ENCODE measurements around the gene TCF12. TPM values are rescaled to one million over a fixed set of nuclear protein-coding genes. Genes with fewer than 3 reads are reported as not detected.

The TCF12 gene
- total RNA-seq, 1 experiment from 2014 or later = 76.7 TPM

- H3K27ac Mint-ChIP-seq = no peak overlapping the region; a peak in 1 of 7 replicates
- H4K8ac ChIP-seq (replicated peaks; ENCODE audit: insufficient read length, low read depth, low read length) = no peak overlapping the region
- WGBS (ENCODE audit: extremely low coverage, insufficient read length, low lambda C conversion rate) = no CpG with 5 or more reads among the region's 3 CpGs
These were observed 254.5 kb downstream of the TCF12 start for GRCh38 chr15:57172925-57173324.

More at GRCh38 chr15:57172925-57173324, 254.5 kb downstream of the TCF12 start:
- TF ChIP-seq CTCF (conservative IDR thresholded peaks at IDR 0.05) = no peak
- Histone ChIP-seq H2AK5ac (ENCODE audit: insufficient read length, low read length) (no peak overlapping the region), H3K23me2 (ENCODE audit: insufficient read length, low read depth, low read length, poor library complexity, severe bottlenecking) (no peaks in the 10 kb centered on the region), H2BK15ac (ENCODE audit: low read depth, low read length) (no peak overlapping the region), H3K4me1 (ENCODE audit: insufficient read depth, low read length) (no peaks in the 10 kb centered on the region), H2BK12ac (ENCODE audit: insufficient read length, low read depth, low read length) (no peak overlapping the region), H3K27ac (ENCODE audit: insufficient read length, low read depth, low read length) (no peak overlapping the region), H3K4me2 (ENCODE audit: insufficient read depth, insufficient read length, low read length) (no peak overlapping the region), H3K9me3 (ENCODE audit: control insufficient read depth, low read depth, low read length) (no peaks in the 10 kb centered on the region), H3K4ac (ENCODE audit: low read depth, low read length) (no peak overlapping the region), H3K79me2 (ENCODE audit: insufficient read depth, low read length) (no peaks in the 10 kb centered on the region), H2BK120ac (ENCODE audit: low read depth, low read length, poor library complexity, severe bottlenecking) (no peak overlapping the region), H3K18ac (ENCODE audit: insufficient read length, low read depth, low read length) (no peak overlapping the region), H2BK20ac (ENCODE audit: low read depth, low read length, poor library complexity, severe bottlenecking) (no peak overlapping the region), H2BK5ac (ENCODE audit: insufficient read length, low read length) (no peak overlapping the region), H3K9ac (ENCODE audit: extremely low read depth, insufficient read length, low read length) (no peak overlapping the region), H3T11ph (ENCODE audit: low read length) (no peak overlapping the region), H4K91ac (ENCODE audit: insufficient read length, low read depth, low read length) (no peak overlapping the region), H3K27me3 (ENCODE audit: insufficient read depth, low read length) (no peaks in the 10 kb centered on the region), H3K79me1 (ENCODE audit: insufficient read depth, low read depth, low read length, poor library complexity, severe bottlenecking) (no peaks in the 10 kb centered on the region), H4K20me1 (ENCODE audit: control insufficient read depth, insufficient read depth, insufficient read length) (no peaks in the 10 kb centered on the region), H3K23ac (ENCODE audit: insufficient read length, low read depth, low read length) (no peak overlapping the region), H3K56ac (ENCODE audit: insufficient read length, low read depth, low read length) (no peak overlapping the region), H2AFZ (ENCODE audit: low read length) (no peak overlapping the region), H3K14ac (ENCODE audit: insufficient read depth, low read length) (no peak overlapping the region), H4K5ac (ENCODE audit: insufficient read length, low read depth, low read length) (no peak overlapping the region)
- no peak for DNase-seq
- Mint-ChIP-seq H3K4me1 (peaks cover 0 to 7% of the 10 kb centered on the region in 2 experiments; a peak in 1 of 4 replicates), H3K9me3 (no peaks in the 10 kb centered on the region), H3K4me3 (no peak overlapping the region), H3K36me3 (ENCODE audit: insufficient read depth in 1 of 3, low read depth in 3 of 3) (peaks cover 0 to 14% (median 0%) of the 10 kb centered on the region in 3 experiments; a peak in 3 of 7 replicates), H3K27me3 (ENCODE audit: low read depth) (no peaks in the 10 kb centered on the region)

All from H9 (cell line).